HCT116 (cell line): ENCODE results near the gene RPH3AL. TPM values are rescaled to one million over a fixed set of nuclear protein-coding genes. Genes with fewer than 3 reads are reported as not detected.
A peak's percentile ranks its signal among the peaks of the same experiment; 100 is the strongest.

Source experiments
- ATAC-seq: fragments of 200-7000 bp; cut with Tn5 transposase; 2 replicates; pipeline ENCODE4 v1.9.1; 2020; ENCODE audit warnings: mild to moderate bottlenecking, moderate library complexity
- BruUV-seq: library from RNA; stranded (reverse); fragments of 400-500 nt; replicated peaks from 2 replicates; lab custom pipeline; 2021; lab: Mats Ljungman, UMichigan
- CTCF ChIA-PET: fragments of 300-600 bp; sonication (Branson Sonifier 250); formaldehyde crosslinking; loops from one replicate; lab custom pipeline; 2021; ENCODE audit warnings: antibody characterized with exemption; lab: Charles Lee
- POLR2A ChIA-PET: fragments of 300-600, 350-600 bp; sonication (Branson Sonifier 250); formaldehyde crosslinking; loops from one replicate; lab custom pipeline; 2021; ENCODE audit warnings: antibody characterized with exemption; lab: Charles Lee
- RAD21 ChIA-PET, 2 experiments: fragments of 300-600 bp; sonication (Branson Sonifier 250); formaldehyde crosslinking; loops; one replicate each; lab custom pipeline; 2023; ENCODE audit warnings: low total read pairs in 2 of 2; ENCODE audit not compliant: uncharacterized antibody in 2 of 2, unreplicated experiment in 2 of 2, low non-redundant PET in 1 of 2; lab: Charles Lee
- DNase-seq: peaks from one replicate; pipeline ENCODE4 v3.0.0-alpha.2; 2010; ENCODE audit warnings: low read depth, low spot score
- H2AFZ ChIP-seq: fragments of 200-600 bp; shearing (Covaris generic), sonication (generic); 2 replicates; pipeline ENCODE4 v1.6.1; 2017; ENCODE audit warnings: low read depth, mixed run types, mixed read lengths, antibody characterized with exemption, low read length; ENCODE audit not compliant: poor library complexity, severe bottlenecking
- H3K27ac ChIP-seq: 2 replicates; pipeline ENCODE4 v1.5.1; 2012; ENCODE audit warnings: low read depth, low read length
- H3K27me3 ChIP-seq: fragments of 200-600 bp; sonication (generic); 2 replicates; pipeline ENCODE4 v1.6.1; 2016; ENCODE audit warnings: mixed run types, low read length, mixed read lengths; ENCODE audit not compliant: insufficient read depth
- H3K36me3 ChIP-seq, 2 experiments: fragments of 200-500 bp in 1 of 2; fragments of 200-600 bp in 1 of 2; sonication (Bioruptor generic) in 1 of 2; sonication (generic) in 1 of 2; 2 replicates each; pipeline versions ENCODE4 v1.5.1 to v1.6.1; 2014 to 2016; ENCODE audit warnings: low read length in 2 of 2, inconsistent platforms in 1 of 2, mixed read lengths in 1 of 2, mixed run types in 1 of 2; ENCODE audit not compliant: insufficient read depth in 2 of 2, control insufficient read depth in 1 of 2
- H3K4me1 ChIP-seq, 2 experiments: fragments of 200-600 bp in 1 of 2; sonication (generic) in 1 of 2; 2 replicates each; pipeline versions ENCODE4 v1.5.1 to v1.6.1; 2012 to 2017; ENCODE audit warnings: low read length in 2 of 2, inconsistent platforms in 1 of 2, mild to moderate bottlenecking in 1 of 2, mixed read lengths in 1 of 2, mixed run types in 1 of 2, moderate library complexity in 1 of 2; ENCODE audit not compliant: insufficient read depth in 2 of 2, control insufficient read depth in 1 of 2
- H3K4me2 ChIP-seq: fragments of 200-600 bp; sonication (generic); 2 replicates; pipeline ENCODE4 v1.6.1; 2017; ENCODE audit warnings: mixed run types, low read length, mixed read lengths
- H3K4me3 ChIP-seq, 2 experiments: fragments of 200-600 bp in 1 of 2; sonication (generic) in 1 of 2; replicated peaks in 1 of 2; 2 replicates each; pipeline ENCODE4 v1.5.1; 2011 to 2016; ENCODE audit warnings: low read length in 2 of 2, control low read depth in 1 of 2, low read depth in 1 of 2, mild to moderate bottlenecking in 1 of 2, mixed read lengths in 1 of 2, mixed run types in 1 of 2
- H3K79me2 ChIP-seq: fragments of 200-600 bp; sonication (generic); 2 replicates; pipeline ENCODE4 v1.6.1; 2017; ENCODE audit warnings: mild to moderate bottlenecking, mixed run types, low read length, moderate library complexity, mixed read lengths; ENCODE audit not compliant: insufficient read depth
- H3K9ac ChIP-seq: fragments of 200-600 bp; sonication (generic); 2 replicates; pipeline ENCODE4 v1.6.1; 2016; ENCODE audit warnings: low read length, mixed read lengths
- H3K9me2 ChIP-seq: fragments of 200-600 bp; sonication (generic), shearing (Covaris generic); 2 replicates; pipeline ENCODE4 v1.6.1; 2017; ENCODE audit warnings: mixed run types, mild to moderate bottlenecking, moderate library complexity; ENCODE audit not compliant: insufficient read depth
- H3K9me3 ChIP-seq, 2 experiments: fragments of 200-500 bp in 1 of 2; fragments of 200-600 bp in 1 of 2; sonication (Bioruptor generic) in 1 of 2; sonication (generic) in 1 of 2; 2 replicates each; pipeline ENCODE4 v1.6.1; 2014 to 2017; ENCODE audit warnings: low read length in 2 of 2, mixed read lengths in 2 of 2, inconsistent platforms in 1 of 2, low read depth in 1 of 2, mild to moderate bottlenecking in 1 of 2, mixed run types in 1 of 2, moderate library complexity in 1 of 2; ENCODE audit not compliant: control insufficient read depth in 1 of 2, insufficient read depth in 1 of 2
- H4K20me1 ChIP-seq: fragments of 200-600 bp; sonication (generic), shearing (Covaris generic); 2 replicates; pipeline ENCODE4 v1.6.1; 2017; ENCODE audit warnings: mixed run types, mild to moderate bottlenecking, moderate library complexity; ENCODE audit not compliant: insufficient read depth
- CBX3 ChIP-seq: IDR thresholded peaks from 2 replicates; pipeline ENCODE4 v1.6.1; 2012; ENCODE audit warnings: low read depth
- CEBPB ChIP-seq: IDR thresholded peaks from 2 replicates; pipeline ENCODE4 v1.6.1; 2012; ENCODE audit warnings: low read depth
- EGR1 ChIP-seq: IDR thresholded peaks from 2 replicates; pipeline ENCODE4 v1.6.1; 2012; ENCODE audit warnings: low read depth
- EZH2phosphoT487 ChIP-seq: fragments of 200-600 bp; IDR thresholded peaks from 2 replicates; pipeline ENCODE4 v1.6.1; 2018; ENCODE audit warnings: antibody characterized with exemption, borderline replicate concordance
- FOSL1 ChIP-seq: IDR thresholded peaks from 2 replicates; pipeline ENCODE4 v1.6.1; 2012; ENCODE audit warnings: low read depth
- JUND ChIP-seq: IDR thresholded peaks from 2 replicates; pipeline ENCODE4 v1.6.1; 2012
- POLR2A ChIP-seq: IDR thresholded peaks from 2 replicates; pipeline ENCODE4 v1.7.0; 2011; ENCODE audit warnings: borderline replicate concordance; ENCODE audit not compliant: insufficient read depth, insufficient read length; ENCODE audit errors: extremely low read depth
- POLR2AphosphoS5 ChIP-seq: IDR thresholded peaks from 2 replicates; pipeline ENCODE4 v1.6.1; 2011; ENCODE audit warnings: mild to moderate bottlenecking, low read depth, low read length, moderate library complexity
- RAD21 ChIP-seq: IDR thresholded peaks from 2 replicates; pipeline ENCODE4 v1.6.1; 2012; ENCODE audit warnings: low read depth, mild to moderate bottlenecking
- SRF ChIP-seq: IDR thresholded peaks from 2 replicates; pipeline ENCODE4 v1.6.1; 2012; ENCODE audit warnings: low read depth
- TCF7L2 ChIP-seq: IDR thresholded peaks from 2 replicates; pipeline ENCODE4 v1.7.0; 2011; ENCODE audit warnings: borderline replicate concordance, inconsistent platforms; ENCODE audit not compliant: insufficient read depth, insufficient read length; ENCODE audit errors: extremely low read depth
- YY1 ChIP-seq: IDR thresholded peaks from 2 replicates; pipeline ENCODE4 v1.6.1; 2011; ENCODE audit warnings: low read length, low read depth, moderate library complexity, mild to moderate bottlenecking; ENCODE audit not compliant: insufficient replicate concordance; ENCODE audit errors: extremely low read depth
- ZFX ChIP-seq: fragments of 450-650 bp; IDR thresholded peaks from 2 replicates; pipeline ENCODE4 v1.6.1; 2017
- intact Hi-C: fragments of 100-400 bp; cut with micrococcal nuclease; formaldehyde crosslinking; loops from 2 replicates; pipeline ENCODE4 v1.10.0; 2022
- total RNA-seq: library from RNA; stranded (reverse); gene quantifications from one replicate; pipeline ENCODE4 v1.2.1, GENCODE V29; 2021; ENCODE audit not compliant: unreplicated experiment
- TF ChIP-seq, protein P1 (sequence below): IDR thresholded peaks from 2 replicates; pipeline ENCODE4 v1.6.1; 2011; ENCODE audit warnings: mild to moderate bottlenecking, low read length, moderate library complexity; ENCODE audit not compliant: insufficient replicate concordance; ENCODE audit errors: extremely low read depth
- TF ChIP-seq, protein P2 (sequence below), 3 experiments: fragments of 200-600 bp in 1 of 3; sonication (generic) in 1 of 3; IDR thresholded peaks in 2 of 3; conservative IDR thresholded peaks in 1 of 3; 2 replicates each; pipeline ENCODE4 v1.5.1; 2012 to 2017; ENCODE audit warnings: low read depth in 2 of 3, low read length in 2 of 3, antibody characterized with exemption in 1 of 3, borderline replicate concordance in 1 of 3, control low read depth in 1 of 3, mild to moderate bottlenecking in 1 of 3, mixed read lengths in 1 of 3, mixed run types in 1 of 3, moderate library complexity in 1 of 3; ENCODE audit not compliant: insufficient read depth in 1 of 3
- TF ChIP-seq, protein P3 (sequence below): IDR thresholded peaks from 2 replicates; pipeline ENCODE4 v1.6.1; 2012; ENCODE audit warnings: low read depth
- TF ChIP-seq, protein P4 (sequence below): IDR thresholded peaks from 2 replicates; pipeline ENCODE4 v1.6.1; 2012

The RPH3AL gene
- total RNA-seq, 1 experiment from 2014 or later, result 17.0 TPM

DNA sequence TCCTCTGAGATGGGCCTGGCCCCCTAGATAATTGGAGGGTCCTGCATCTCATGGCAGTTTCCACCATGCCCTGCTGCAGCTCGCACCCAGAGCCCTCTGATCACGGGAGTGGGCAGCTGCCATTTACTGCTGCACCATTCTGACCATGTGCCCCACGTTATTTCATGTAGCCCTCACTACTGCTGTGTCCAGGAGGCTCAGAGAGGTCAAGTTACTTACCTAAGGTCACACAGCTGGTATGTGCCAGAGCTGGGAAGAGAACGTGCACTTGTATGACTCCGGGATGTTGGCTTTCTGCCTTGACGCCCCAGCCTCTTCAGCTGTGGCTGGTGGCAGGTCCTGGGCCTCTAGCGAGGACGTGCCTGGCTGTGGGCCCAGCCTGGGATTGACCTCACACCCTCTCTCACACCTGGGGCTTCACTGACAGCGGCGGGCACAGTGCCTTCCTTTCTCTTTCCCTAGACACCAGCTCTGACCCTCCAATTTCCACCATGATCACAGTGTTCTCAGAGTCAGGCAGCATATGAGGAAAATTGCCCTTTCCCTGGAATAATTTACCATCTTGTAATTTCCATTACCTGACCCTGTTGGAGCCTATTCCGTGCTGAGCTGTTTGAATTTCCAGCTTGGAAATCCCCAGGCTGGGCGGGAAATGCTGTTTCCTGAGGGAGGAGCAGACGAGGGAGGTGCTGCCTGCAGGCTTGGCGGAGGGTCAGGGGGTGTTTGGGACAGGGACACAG lies 152.6 kb downstream of the RPH3AL start:
- no peak overlapping the region for H3K4me3 ChIP-seq
- no peak overlapping the region for H2AFZ ChIP-seq
- no peaks in the 10 kb centered on the region for H3K9me2 ChIP-seq
- intact Hi-C loops, result no loop called here
- TF ChIP-seq ZFX (no peak), EGR1 (no peak), TCF7L2 (no peak), POLR2AphosphoS5 (no peak), RAD21 (no peak), FOSL1 (no peak), EZH2phosphoT487 (no peak), JUND (no peak), SRF (no peak), CEBPB (no peak), CBX3 (no peak), YY1 (no peak), POLR2A (no peak)
- TF ChIP-seq, protein P1, sequence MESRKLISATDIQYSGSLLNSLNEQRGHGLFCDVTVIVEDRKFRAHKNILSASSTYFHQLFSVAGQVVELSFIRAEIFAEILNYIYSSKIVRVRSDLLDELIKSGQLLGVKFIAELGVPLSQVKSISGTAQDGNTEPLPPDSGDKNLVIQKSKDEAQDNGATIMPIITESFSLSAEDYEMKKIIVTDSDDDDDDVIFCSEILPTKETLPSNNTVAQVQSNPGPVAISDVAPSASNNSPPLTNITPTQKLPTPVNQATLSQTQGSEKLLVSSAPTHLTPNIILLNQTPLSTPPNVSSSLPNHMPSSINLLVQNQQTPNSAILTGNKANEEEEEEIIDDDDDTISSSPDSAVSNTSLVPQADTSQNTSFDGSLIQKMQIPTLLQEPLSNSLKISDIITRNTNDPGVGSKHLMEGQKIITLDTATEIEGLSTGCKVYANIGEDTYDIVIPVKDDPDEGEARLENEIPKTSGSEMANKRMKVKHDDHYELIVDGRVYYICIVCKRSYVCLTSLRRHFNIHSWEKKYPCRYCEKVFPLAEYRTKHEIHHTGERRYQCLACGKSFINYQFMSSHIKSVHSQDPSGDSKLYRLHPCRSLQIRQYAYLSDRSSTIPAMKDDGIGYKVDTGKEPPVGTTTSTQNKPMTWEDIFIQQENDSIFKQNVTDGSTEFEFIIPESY, result no peak
- TF ChIP-seq, protein P2, sequence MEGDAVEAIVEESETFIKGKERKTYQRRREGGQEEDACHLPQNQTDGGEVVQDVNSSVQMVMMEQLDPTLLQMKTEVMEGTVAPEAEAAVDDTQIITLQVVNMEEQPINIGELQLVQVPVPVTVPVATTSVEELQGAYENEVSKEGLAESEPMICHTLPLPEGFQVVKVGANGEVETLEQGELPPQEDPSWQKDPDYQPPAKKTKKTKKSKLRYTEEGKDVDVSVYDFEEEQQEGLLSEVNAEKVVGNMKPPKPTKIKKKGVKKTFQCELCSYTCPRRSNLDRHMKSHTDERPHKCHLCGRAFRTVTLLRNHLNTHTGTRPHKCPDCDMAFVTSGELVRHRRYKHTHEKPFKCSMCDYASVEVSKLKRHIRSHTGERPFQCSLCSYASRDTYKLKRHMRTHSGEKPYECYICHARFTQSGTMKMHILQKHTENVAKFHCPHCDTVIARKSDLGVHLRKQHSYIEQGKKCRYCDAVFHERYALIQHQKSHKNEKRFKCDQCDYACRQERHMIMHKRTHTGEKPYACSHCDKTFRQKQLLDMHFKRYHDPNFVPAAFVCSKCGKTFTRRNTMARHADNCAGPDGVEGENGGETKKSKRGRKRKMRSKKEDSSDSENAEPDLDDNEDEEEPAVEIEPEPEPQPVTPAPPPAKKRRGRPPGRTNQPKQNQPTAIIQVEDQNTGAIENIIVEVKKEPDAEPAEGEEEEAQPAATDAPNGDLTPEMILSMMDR (IDR thresholded peaks at IDR 0.05 in 2 of 3, conservative IDR thresholded peaks at IDR 0.05 in 1 of 3; ENCODE audit: borderline replicate concordance in 1 of 3, insufficient read depth in 1 of 3, low read depth in 2 of 3, low read length in 2 of 3), result no peak
- TF ChIP-seq, protein P3, sequence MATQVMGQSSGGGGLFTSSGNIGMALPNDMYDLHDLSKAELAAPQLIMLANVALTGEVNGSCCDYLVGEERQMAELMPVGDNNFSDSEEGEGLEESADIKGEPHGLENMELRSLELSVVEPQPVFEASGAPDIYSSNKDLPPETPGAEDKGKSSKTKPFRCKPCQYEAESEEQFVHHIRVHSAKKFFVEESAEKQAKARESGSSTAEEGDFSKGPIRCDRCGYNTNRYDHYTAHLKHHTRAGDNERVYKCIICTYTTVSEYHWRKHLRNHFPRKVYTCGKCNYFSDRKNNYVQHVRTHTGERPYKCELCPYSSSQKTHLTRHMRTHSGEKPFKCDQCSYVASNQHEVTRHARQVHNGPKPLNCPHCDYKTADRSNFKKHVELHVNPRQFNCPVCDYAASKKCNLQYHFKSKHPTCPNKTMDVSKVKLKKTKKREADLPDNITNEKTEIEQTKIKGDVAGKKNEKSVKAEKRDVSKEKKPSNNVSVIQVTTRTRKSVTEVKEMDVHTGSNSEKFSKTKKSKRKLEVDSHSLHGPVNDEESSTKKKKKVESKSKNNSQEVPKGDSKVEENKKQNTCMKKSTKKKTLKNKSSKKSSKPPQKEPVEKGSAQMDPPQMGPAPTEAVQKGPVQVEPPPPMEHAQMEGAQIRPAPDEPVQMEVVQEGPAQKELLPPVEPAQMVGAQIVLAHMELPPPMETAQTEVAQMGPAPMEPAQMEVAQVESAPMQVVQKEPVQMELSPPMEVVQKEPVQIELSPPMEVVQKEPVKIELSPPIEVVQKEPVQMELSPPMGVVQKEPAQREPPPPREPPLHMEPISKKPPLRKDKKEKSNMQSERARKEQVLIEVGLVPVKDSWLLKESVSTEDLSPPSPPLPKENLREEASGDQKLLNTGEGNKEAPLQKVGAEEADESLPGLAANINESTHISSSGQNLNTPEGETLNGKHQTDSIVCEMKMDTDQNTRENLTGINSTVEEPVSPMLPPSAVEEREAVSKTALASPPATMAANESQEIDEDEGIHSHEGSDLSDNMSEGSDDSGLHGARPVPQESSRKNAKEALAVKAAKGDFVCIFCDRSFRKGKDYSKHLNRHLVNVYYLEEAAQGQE, result no peak
- TF ChIP-seq, protein P4, sequence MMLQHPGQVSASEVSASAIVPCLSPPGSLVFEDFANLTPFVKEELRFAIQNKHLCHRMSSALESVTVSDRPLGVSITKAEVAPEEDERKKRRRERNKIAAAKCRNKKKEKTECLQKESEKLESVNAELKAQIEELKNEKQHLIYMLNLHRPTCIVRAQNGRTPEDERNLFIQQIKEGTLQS, result no peak
- H3K9me3 ChIP-seq, result no peaks in the 10 kb centered on the region; a peak in 1 of 4 replicates
- no peaks in the 10 kb centered on the region; a peak in 1 of 4 replicates for H3K4me1 ChIP-seq
- ATAC-seq (peak; percentile 17; the same call in 1 of the 2 replicates), DNase-seq (no peak)
- no peaks in the 10 kb centered on the region for H3K36me3 ChIP-seq
- ChIA-PET RAD21 (interaction anchor here in 1 of 2 experiments (0.6 kb wide), 1 partner anchor 20 kb away, joined by 3 read pairs; no protein-coding TSS in a partner anchor), CTCF (no interaction called here), POLR2A (no interaction called here)
- no TSS peak for BruUV-seq
- H3K9ac ChIP-seq, result no peak overlapping the region
- no peak overlapping the region for H3K27ac ChIP-seq
- no peaks in the 10 kb centered on the region for H3K79me2 ChIP-seq
- H4K20me1 ChIP-seq, result no peaks in the 10 kb centered on the region
- H3K27me3 ChIP-seq, result peaks cover 8% of the 10 kb centered on the region; the same call in 1 of the 2 replicates
- no peak overlapping the region for H3K4me2 ChIP-seq
